CD4-positive, alpha-beta T cell treated with Interleukin-15 for 4 hours (primary cell): ENCODE measurements around the gene ARMC6.

Experiments used
- DNase-seq: peaks from one replicate; pipeline ENCODE4 v3.0.0-alpha.2; 2020; ENCODE audit warnings: low spot score

The ARMC6 gene

GRCh38 chr19:19055701-19056100 is 22.3 kb downstream of the ARMC6 start:
- DNase-seq: no peak

- DNase-seq: no peak
Observed at GRCh38 chr19:19056636-19057275, 23.4 kb downstream of the ARMC6 start.

GRCh38 chr19:19057317-19057716 is 23.9 kb downstream of the ARMC6 start:
- DNase-seq: no peak

DNA sequence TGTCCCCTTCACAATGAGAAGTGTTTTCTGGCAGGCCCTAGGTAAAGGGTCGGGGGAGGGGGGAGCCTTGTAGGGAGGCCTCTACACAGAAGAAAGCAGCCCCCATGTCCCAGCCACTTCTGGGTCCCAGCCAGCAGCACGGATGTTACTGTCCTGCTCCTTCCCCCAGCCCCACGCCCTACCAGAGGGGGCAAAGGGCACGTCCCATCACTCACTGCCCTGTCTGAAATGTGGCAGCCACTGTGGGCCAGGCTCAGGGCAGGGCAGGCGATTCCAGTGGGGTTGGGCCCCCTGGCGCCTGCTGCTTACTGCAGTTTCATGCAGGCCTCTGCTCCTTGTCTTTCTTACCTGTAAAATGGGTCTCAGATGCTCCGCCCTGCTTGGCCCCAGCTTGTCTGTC is 24.3 kb downstream of the ARMC6 start:
- no peak for DNase-seq

- DNase-seq: no peak
Observed at GRCh38 chr19:19059018-19059836, 25.8 kb downstream of the ARMC6 start.

DNA sequence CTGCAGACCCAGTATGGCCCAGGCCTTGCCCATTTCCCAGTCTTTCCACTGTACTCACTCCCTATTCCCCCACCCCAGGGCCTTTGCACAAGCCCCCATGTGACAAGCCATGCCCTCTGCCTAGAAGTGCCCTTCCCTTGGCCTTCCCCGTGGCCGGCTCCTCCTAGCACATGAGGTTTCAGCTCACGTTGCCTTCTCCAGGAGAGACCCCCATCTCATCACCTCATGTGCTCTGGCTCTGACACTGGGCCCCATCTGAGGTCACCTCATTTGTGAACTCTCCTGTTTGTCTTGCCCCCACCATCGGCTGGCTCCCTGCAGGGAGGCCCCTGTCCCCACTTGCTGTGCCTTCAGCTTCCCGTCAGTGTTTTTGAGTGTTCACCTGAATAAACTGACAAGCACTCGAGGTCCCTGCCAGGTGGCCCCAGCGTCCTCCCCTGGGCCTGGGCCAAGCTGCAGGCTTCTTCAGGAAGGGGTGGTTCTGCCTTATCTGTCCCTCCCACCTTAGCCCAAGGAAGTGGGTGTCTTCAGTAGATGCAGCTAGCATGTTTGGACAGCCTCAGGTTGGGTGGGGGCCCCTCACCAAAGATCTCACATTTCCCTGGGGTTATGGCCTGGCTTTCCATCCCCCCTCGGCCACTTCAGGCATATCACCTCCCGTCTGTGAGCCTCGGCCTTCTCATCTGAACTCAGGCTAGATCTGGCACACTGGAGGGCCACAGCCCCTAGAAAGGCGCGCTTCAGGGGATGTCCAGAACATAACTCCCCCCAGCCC is 26.6 kb downstream of the ARMC6 start:
- DNase-seq: no peak

GRCh38 chr19:19061506-19061905 is 28.1 kb downstream of the ARMC6 start:
- DNase-seq: no peak

DNA sequence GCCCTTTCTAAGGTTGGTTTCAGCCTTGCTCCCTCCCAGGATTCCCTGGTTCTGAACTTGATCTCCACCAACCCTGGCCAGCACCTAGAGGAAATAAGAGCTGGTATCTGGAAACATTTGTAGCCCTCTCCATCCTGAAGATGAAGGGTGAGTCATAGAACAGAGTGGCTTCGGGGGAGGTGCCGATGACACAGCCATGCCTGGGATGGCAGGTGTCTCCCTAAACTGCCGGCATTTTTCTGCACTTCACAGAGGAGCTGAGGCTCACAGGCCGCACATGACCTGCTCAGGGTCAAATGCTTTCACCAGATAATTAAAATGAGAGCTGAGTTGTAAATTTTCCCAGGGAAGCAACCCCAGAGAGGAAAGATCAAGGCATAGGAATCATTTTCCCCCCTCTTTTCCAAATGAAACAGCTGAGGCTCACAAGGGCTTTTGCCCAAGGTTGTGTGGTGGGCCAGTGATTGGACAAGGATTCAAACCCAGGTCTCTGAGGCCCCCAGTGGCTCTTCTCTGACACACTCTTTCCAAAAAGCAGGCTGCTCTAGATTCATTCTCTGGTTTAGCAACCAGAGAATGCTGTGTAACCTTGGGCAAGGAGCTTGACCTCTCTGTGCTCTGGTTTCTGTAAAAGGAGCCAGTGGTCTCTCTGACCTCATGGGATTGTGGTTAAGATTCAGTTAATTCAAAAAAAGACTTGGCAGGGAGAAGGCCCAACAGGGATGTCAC is 29.2 kb downstream of the ARMC6 start:
- DNase-seq: no peak

DNA sequence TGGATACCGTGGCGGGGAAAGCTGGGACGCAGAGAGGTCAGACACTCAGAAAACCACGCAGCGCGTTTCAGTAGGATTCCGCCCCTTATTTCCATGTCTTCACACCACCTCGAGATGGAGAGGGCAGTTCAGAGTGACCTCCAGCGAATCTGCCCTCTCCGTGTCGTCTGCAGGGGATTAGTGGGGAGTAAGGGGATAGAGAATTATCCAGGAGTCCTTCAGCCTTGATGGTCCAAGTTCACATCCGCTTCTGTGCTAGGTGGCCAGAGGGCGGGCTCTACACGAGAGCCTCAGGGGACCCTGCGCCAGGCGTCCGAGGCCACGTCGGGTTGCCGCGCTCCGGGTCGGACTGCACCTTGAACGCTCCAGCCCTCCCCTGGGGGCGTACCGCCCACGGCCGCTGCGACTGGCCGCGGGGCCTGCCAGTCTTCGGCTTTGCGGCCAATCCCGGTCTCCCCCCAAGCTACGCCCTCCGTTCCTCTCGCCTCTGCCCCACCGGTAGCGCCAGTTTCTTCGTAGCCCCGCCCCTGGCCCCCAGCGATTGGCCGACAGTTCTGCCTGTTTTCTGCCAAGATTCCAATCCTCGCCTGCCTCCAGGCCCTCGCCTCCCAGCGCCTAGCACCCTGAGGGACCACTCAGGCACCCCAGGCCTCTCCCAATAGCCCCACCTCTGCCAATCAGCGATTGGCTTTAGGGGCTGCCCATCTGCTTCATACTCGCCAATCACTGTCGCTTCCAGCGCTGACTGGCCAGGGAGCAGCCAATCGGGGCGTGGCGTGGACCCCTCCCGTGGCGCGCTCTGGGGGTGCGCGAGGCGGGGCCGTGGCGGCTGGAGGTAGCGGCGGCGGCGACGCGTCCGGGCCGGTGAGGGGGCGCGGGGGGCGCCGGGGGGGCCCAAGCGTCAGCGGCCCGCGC is 30.0 kb downstream of the ARMC6 start, which contains the start of gene SLC25A42:
TSS of gene SLC25A42 (plus strand) at position 812 of the 915 bp plus-strand sequence. CDS start 32,131 bp downstream, outside the sequence.
- peak; percentile 100 for DNase-seq

DNA sequence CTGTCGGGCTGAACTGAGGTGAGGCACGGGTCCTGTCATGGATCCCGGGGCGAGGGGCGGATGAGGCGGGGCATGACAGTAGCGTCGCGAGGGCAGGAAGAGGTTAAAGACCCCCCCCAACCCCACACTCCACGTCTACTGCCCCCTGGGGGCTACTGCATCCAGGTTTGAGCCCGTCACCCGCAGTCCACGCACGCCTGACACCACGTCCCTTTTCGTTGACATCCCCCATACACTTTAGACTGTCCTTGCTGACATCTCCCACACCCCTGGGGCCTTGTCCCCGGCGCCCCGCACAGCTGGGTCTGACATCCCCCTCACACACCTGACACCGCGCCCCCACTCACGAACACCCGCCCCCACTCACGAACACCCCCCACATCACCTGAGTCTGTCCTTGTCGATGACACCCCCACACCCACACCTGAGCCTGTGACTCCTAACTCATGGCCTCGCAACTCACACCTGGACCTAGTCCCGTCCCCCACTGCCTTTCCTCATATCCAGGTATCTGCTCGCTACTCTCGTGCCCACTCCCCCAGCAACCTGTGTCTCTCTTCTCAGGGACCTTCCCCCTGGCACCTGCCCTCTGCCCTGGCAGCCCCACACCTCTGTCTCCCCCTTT is 30.8 kb downstream of the ARMC6 start:
- DNase-seq: no peak

DNA sequence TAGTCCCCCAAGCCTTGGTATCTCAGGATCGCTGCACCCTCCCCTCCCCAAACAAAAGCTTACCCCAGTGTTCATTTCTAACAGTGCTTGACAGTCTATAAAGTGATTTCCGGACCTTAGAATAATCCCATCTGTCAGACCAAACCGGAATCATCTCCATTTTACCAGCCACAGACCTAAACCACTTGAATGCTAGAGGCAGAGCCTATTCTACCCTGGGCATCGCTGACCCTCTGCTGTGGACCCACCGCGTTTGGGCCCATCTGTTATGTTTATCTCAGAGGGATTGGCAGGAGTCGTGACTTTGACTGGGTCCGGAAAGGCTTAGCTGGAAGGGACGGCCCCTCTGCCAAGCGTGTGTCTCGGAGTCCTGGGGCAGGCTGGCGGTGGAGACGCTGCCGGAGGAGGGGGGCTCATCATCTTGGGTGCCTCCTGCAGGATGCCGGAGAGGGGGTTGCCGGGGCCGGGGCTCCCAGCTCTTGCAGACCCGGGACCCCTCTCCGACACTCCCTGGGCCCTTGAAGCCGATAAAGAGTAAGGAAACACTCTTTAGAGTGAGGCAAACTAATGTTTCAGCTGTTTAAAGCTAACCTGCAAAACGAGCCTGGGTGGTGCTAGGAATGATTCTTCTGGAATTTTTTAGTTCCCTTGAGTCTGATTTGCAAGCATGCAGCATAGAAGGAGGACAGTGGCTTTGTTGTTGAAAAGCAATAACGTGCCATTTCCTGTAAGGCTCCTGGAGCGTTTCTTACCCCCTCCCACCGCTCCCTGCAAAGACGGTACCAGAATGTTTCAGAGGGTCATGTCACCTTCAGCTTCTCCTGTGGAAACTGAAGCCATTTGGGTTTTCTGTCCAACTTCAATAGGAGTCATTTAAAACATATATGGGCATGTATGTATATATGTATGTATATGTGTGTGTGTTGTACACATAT is 31.7 kb downstream of the ARMC6 start:
- DNase-seq: peak; percentile 10

DNA sequence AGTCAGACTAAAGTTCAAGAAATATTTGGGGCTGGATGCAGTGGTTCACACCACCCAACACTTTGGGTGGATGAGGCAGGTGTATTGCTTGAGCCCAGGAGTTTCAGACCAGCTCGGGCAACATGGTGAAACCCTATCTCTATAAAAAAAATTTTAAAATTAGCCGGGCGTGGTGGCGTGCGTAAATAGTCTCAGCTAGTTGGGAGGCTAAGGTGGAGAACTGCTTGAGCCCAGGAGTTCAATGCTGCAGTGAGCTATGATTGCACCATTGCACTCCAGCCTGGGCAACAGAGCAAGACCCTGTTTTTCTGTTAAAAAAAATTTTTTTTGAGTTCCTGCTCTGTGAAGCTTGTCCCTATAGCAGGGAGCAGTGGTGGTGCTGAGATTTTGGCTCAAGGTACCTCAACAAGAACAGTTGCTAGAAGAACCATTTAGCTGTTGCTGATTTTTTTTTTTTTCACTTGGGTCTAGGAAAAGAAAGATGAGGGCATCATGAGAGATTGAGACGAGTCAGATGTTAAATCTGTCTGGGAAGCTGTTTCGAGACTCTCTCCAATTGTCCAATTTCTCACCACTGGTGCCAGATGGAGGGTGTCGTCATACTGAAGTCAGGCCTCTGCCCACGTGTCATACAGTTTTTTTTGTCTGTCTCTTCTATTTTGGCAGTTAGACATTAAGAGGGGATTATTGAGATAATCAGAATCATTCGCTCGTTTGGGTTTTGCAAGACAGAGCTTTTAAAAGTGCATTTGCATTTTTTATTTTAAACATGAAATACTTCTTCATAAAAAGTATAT is 34.1 kb downstream of the ARMC6 start:
- no peak for DNase-seq

- DNase-seq: peak; percentile 10
Observed at GRCh38 chr19:19068659-19069654, 35.6 kb downstream of the ARMC6 start.

DNA sequence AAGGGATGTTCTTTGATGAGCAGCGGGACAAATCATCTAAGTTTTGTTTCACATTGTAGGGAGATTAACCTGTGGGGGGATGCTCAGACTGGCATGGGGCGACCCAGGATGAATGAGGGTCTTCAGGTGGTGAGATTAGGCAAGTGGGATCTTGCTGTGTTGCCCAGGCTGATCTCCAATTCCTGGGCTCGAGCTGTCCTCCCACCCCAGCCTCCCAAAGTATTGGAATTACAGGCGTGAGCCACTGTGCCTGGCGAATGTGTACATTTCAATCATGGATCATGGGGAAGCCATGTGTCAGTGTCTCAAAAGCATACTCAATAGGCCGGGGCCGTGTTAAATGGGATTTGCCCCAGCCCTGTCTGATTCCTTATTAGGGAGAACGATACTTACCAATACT is 38.5 kb downstream of the ARMC6 start:
- DNase-seq: no peak

DNA sequence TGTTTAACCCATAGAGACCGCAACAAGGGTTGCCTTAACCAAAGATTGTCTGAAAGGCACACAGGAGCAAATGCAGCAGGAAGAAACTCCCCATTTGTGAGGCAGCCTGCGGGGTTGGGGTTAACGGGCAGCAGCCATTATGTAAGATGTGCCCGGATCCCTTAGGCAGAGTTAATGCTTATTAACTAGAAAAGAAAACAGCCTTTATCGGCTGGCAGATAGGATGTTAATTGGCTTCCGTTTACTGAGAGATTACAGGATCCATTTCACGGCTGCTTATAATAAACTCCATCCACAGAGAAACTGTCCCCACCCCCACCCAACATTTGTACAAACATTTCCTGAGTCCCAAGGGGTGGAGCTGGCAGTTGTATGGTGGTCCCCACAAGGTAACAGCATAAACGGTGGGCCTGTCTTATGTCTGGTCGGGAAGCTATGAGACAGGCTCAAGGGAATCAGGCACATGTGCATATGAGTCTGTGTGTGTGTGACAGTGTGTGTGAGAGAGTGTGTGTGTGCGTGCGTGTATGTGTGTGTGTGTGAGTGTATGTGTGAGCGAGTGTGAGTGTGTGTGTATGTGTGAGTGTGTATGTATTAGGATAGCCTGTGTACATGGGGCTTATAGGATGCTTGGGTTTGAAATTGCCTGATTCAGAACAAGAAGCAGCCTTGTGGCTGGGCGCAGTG is 40.9 kb downstream of the ARMC6 start:
- DNase-seq: no peak

DNA sequence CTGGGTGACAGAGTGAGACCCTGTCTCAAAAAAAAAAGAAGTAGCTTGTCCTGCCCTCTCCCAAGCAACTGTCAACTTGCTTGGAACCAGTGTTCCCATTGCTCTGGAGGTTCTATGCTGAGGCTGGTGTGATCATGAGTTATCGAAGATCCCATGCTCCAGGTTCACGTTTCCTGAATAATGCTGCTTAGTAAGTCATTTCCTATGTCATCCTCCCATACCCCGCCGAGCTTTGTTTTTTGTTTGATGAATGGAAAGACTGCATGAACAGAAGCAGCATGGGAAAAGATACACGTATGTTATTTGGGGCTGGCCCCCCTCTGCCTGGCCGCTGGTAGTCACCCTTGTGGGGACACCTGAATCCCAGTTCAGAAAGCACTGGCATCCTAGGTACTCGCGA is 41.7 kb downstream of the ARMC6 start:
- DNase-seq: no peak

DNA sequence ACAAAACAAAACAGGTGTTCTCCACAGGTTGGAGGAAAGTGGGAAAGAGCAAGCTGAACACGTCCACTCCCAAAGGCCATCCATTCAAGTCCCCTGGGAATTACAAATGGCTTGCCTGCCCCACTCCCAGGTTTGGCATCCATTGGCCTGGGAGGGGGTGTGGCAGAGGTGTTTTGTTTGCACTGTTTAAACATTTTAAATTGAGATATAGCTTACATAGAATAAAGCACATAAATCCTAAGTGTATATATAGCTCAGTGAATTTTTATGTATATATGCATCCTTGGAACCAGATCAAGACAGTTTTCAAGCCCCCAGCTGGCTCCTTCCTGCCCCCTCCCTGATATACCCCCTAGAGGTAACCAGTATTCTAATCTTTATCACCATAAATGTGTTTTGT is 43.1 kb downstream of the ARMC6 start:
- DNase-seq: no peak
